ENCODE results near the gene DYNLT1.

The DYNLT1 gene

DNA sequence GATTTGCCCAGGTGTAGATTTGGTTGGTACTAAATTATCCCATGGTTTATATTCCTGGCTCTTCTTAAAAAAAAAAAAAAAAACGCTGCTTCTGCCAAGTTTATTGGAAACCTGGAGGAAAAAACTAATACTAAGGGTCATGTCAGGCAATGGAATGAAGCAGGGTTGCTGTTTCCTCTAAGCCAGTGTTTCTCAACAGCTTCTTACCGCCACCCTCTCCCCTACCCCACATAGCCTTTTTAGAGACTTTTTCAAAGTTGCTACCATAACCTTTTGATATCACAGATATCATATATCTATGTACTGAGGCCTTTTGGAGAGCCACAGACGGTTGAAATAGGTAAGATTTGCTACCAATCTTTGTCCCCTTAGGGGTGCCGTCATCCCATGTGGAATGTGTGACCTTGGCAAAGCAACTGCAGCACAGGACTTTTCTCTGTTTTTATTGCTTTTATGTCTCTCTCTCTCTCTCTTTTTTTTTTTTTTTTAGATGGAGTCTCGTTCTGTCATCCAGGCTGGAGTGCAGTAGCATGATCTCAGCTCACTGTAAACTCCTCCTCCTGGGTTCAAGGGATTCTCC, 40.3 kb upstream of the DYNLT1 start:
- TF ChIP-seq TAF1 (IDR thresholded peaks at IDR 0.05; ENCODE audit: low read depth) (no peak), CEBPB (IDR thresholded peaks at IDR 0.05) (no peak), USF1 (IDR thresholded peaks at IDR 0.05) (no peak), FOXM1 (IDR thresholded peaks at IDR 0.05; ENCODE audit: borderline replicate concordance, low read depth) (no peak), ZBTB7A (IDR thresholded peaks at IDR 0.05; ENCODE audit: low read depth) (no peak), RAD21 (IDR thresholded peaks at IDR 0.05; ENCODE audit: low read depth) (no peak)

DNA sequence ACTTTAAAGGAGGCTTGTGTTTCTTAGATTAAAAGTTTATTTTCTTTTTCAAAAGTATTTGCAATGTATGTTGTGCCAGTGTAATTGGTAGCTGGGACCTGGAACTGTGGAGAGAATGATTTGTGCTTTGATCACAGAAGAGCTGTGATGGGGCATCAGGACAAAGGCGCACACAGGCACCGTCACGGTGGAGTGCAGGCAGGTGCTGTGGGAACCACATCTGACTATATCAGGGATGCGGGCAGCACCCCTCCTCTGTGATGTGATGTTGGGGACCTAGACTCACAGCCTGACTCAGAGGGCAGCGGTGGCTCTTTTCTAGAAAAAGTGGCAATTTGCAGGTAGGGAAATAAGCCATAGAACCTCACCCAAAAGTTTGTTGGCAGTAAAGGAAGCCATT, 39.8 kb upstream of the DYNLT1 start:
- TF ChIP-seq USF1 (IDR thresholded peaks at IDR 0.05) (no peak), NFIC (IDR thresholded peaks at IDR 0.05) (no peak), TCF12 (IDR thresholded peaks at IDR 0.05; ENCODE audit: low read depth) (no peak), MAX (IDR thresholded peaks at IDR 0.05) (no peak), TAF1 (IDR thresholded peaks at IDR 0.05; ENCODE audit: low read depth) (no peak), RAD21 (IDR thresholded peaks at IDR 0.05; ENCODE audit: low read depth) (no peak), EP300 (IDR thresholded peaks at IDR 0.05; ENCODE audit: borderline replicate concordance) (no peak), YY1 (IDR thresholded peaks at IDR 0.05; ENCODE audit: low read depth) (no peak), FOXM1 (IDR thresholded peaks at IDR 0.05; ENCODE audit: borderline replicate concordance, low read depth) (no peak), TEAD4 (IDR thresholded peaks at IDR 0.05) (no peak), REST (IDR thresholded peaks at IDR 0.05; ENCODE audit: low read depth) (no peak), CREB1 (IDR thresholded peaks at IDR 0.05; ENCODE audit: low read depth) (no peak), CEBPB (IDR thresholded peaks at IDR 0.05) (no peak), EGR1 (IDR thresholded peaks at IDR 0.05) (no peak)

DNA sequence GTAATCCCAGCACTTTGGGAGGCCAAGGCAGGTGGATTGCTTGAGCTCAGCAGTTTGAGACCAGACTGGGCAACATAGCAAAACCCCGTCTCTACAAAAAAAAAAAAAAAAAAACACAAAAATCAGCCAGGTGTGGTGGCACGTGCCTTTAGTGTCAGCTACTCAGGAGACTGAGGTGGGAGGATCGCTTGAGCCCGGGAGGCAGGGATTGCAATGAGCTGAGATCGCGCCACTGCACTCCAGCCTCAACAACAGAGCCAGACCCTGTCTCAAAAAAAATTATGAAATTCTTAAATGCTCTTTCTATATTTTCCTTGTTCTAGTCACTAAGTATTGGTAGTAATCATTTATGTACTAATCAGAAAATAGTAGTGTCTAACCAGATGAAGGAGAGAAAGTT, 35.9 kb upstream of the DYNLT1 start:
- TF ChIP-seq USF1 (IDR thresholded peaks at IDR 0.05): no peak

GRCh38 chr6:158680015-158680414, 35.5 kb upstream of the DYNLT1 start:
- TF ChIP-seq USF1 (IDR thresholded peaks at IDR 0.05): no peak
- no peak for TF ChIP-seq CREB1 (IDR thresholded peaks at IDR 0.05; ENCODE audit: low read depth)
- no peak for TF ChIP-seq NFIC (IDR thresholded peaks at IDR 0.05)
- TF ChIP-seq ZBTB7A (IDR thresholded peaks at IDR 0.05; ENCODE audit: low read depth): no peak
- TF ChIP-seq EP300 (IDR thresholded peaks at IDR 0.05; ENCODE audit: borderline replicate concordance): no peak
- TF ChIP-seq TAF1 (IDR thresholded peaks at IDR 0.05; ENCODE audit: low read depth): no peak
- no peak for TF ChIP-seq YY1 (IDR thresholded peaks at IDR 0.05; ENCODE audit: low read depth)

DNA sequence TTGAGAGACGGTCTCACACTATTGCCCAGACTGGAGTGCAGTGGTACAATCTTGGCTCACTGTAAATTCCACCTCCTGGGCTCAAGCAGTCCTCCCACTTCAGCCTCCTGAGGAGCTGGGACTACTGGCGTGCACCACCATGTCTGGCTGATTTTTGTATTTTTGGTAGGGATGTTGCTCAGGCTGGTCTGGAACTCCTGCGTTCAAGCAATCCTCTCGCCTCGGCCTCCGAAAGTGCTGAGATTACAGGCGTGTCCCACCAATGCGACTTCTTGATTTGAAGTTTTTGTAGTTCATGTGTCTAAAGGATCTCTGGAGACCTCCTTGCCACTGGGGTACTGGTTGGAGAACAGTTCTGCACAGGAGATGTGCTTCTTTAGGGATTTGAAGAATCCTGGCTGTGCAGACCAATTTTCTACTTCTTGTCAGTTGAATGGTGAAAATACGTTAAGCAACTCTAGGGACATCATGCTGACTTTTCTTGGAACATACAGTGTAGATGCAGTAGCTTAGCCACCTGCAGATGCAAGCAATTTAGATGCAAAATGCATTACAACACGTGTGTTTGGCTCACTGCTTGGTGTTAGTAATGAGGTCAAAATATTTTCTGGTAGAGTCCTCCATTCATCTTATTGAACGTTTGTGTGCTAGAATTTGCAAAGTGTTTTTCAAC, 33.5 kb upstream of the DYNLT1 start:
- TF ChIP-seq EP300 (IDR thresholded peaks at IDR 0.05; ENCODE audit: borderline replicate concordance) (no peak), TAF1 (IDR thresholded peaks at IDR 0.05; ENCODE audit: low read depth) (no peak), TEAD4 (IDR thresholded peaks at IDR 0.05) (no peak), NFIC (IDR thresholded peaks at IDR 0.05) (no peak), ZBTB7A (IDR thresholded peaks at IDR 0.05; ENCODE audit: low read depth) (no peak), CREB1 (IDR thresholded peaks at IDR 0.05; ENCODE audit: low read depth) (no peak), FOXM1 (IDR thresholded peaks at IDR 0.05; ENCODE audit: borderline replicate concordance, low read depth) (no peak), CEBPB (IDR thresholded peaks at IDR 0.05) (no peak)

- TF ChIP-seq ZBTB7A (IDR thresholded peaks at IDR 0.05; ENCODE audit: low read depth): no peak
- TF ChIP-seq FOXM1 (IDR thresholded peaks at IDR 0.05; ENCODE audit: borderline replicate concordance, low read depth): no peak
- no peak for TF ChIP-seq EGR1 (IDR thresholded peaks at IDR 0.05)
- no peak for TF ChIP-seq MAX (IDR thresholded peaks at IDR 0.05)
- no peak for TF ChIP-seq CEBPB (IDR thresholded peaks at IDR 0.05)
- TF ChIP-seq YY1 (IDR thresholded peaks at IDR 0.05; ENCODE audit: low read depth): no peak
- no peak for TF ChIP-seq NFIC (IDR thresholded peaks at IDR 0.05)
- no peak for TF ChIP-seq REST (IDR thresholded peaks at IDR 0.05; ENCODE audit: low read depth)
- no peak for TF ChIP-seq USF1 (IDR thresholded peaks at IDR 0.05)
- no peak for TF ChIP-seq TCF12 (IDR thresholded peaks at IDR 0.05; ENCODE audit: low read depth)
- TF ChIP-seq EP300 (IDR thresholded peaks at IDR 0.05; ENCODE audit: borderline replicate concordance): no peak
- no peak for TF ChIP-seq CREB1 (IDR thresholded peaks at IDR 0.05; ENCODE audit: low read depth)
- TF ChIP-seq TEAD4 (IDR thresholded peaks at IDR 0.05): no peak
These were observed 30.0 kb upstream of the DYNLT1 start for GRCh38 chr6:158674342-158675131.
